NCI-H1436 treated with DMSO at 0.1 percent for 48 hours (cell line): ENCODE measurements around the gene RPGRIP1L.
"Not testable (repeated sequence)": the region's sequence is repeated elsewhere in the genome, so short reads cannot be mapped to it uniquely, and the experiment has no call there.

ENCODE experiments used
- DNase-seq: peaks from one replicate; lab custom pipeline; 2025; lab: John Stamatoyannopoulos, UW

Gene RPGRIP1L

DNA sequence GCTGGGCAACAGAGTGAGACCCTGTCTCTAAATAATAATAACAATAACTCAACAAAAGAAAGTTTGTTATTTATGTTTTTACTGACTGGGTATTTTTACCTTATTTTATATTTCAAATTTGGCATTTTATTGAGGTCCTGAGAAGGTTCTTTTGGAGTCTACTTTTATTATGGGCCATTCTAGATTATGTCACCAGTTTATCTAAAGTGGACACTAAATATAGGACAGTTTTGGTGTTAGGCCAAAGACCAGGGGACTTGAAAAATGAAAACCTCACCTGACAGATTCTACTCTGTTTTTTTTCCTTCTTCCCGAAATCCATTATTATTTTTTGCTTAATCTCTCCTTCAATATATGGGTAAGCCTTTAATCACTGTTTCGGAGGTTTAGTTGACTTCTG, 8.4 kb upstream of the RPGRIP1L start:
- DNase-seq, result no peak

DNA sequence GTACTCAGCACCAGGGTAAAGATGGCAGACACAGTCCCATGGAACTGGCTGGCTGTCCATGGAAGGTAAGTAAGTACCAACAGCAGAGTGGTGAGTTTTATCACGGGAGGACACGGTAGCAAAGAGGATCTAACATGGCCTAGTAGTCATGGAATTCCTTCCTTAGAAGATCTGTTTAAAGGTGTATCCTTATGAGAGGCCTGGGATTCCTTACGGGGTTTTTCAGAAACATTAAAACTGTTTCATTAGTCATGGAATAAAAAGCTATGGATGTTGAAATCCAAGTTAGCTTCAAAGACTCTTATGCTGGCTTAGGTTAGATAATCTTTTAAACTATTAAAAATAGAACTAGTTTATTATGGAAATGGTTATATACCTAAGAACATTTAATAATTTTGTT, 7.7 kb upstream of the RPGRIP1L start:
- no peak for DNase-seq

- no peak for DNase-seq
These were observed 4.8 kb upstream of the RPGRIP1L start for GRCh38 chr16:53708490-53708889.

- no peak for DNase-seq
These were observed 4.0 kb upstream of the RPGRIP1L start for GRCh38 chr16:53707671-53708070.

GRCh38 chr16:53704445-53704813, 770 bp upstream of the RPGRIP1L start:
- no peak for DNase-seq

DNA sequence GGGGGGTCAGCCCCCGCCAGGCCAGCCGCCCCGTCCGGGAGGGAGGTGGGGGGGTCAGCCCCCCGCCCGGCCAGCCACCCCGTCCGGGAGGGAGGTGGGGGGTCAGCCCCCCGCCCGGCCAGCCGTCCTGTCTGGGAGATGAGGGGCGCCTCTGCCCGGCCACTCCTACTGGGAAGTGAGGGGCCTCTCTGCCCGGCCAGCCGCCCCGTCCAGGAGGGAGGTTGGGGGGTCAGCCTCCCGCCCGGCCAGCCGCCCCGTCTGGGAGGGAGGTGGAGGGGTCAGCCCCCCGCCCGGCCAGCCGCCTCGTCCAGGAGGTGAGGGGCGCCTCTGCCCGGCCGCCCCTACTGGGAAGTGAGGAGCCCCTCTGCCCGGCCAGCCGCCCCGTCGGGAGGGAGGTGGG, 5.4 kb downstream of the RPGRIP1L start:
- not testable (repeated sequence) for DNase-seq

DNA sequence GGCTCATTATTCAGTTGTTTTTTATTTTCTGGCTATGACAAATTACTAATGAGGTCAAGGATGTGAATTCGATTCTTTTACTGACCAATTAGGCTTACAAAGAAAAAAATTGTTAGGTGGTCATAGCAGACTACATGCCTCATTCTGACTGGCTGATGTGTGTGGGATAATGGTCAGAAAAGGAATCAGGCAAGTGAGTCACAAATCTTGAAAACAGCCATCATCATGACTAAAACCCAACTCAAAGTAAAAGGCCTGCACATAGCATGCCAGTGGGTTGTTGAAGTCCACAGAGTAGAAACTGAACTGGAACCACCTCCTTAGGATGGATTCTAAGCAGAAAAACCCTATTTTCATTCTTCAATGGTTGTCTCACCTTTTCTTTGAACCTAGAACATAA, 8.6 kb downstream of the RPGRIP1L start:
- no peak for DNase-seq

GRCh38 chr16:53693320-53693719, 10.3 kb downstream of the RPGRIP1L start:
- no peak for DNase-seq

GRCh38 chr16:53692146-53692545, 11.5 kb downstream of the RPGRIP1L start:
- no peak for DNase-seq

- DNase-seq, result no peak
These were observed 12.9 kb downstream of the RPGRIP1L start for GRCh38 chr16:53690771-53691170.

DNA sequence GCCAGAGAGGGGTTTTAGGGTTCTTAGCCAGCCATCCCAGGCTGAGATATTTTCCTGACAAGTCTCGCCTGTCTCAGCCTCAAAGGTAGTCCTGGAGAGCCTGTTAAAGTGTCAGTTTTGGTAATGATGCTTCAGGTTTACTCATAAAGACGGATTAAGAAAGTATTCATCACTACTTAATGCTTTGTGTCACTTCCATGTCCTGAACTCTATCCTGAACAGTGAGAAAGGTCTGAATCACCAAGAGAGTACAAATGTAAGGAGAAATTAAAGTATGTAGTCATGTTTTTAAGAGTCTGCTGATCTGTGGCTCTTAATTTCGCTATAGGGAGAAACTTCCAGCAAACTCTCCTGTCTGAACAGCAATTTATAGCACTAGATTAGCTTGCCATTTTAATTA, 14.0 kb downstream of the RPGRIP1L start:
- no peak for DNase-seq

DNA sequence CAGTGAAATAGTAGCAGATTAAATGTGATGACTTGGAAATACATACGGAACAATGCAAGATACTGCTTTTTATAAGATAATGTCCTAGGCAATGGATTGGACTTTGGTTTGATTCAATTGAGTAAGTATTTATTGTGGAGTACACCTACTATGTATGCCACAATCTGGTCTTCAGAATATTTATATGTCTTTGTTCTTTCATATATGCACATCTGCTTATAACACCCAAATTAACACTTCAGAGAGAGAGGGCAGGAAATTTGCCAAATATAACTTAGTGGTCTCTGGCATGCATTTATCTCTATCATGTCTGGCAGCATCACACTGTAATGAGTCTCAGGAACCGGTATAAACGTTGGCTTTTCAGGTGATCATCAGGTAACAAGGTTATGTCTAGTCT, 16.9 kb downstream of the RPGRIP1L start:
- DNase-seq, result no peak

DNA sequence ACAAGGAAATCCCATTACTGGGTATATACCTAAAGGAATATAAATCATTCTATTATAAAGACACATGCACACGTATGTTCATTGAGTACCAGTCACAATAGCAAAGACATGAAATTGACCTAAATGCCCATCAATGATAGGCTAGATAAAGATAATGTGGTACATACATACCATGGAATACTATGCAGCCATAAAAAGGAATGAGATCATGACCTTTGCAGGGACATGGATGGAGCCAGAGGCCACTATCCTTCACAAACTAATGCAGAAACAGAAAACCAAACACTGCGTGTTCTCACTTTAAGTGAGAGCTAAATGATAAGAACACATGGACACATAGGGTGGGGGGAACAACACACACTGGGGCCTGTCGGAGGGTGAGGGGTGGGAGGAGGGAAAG, 18.3 kb downstream of the RPGRIP1L start:
- not testable (repeated sequence) for DNase-seq

GRCh38 chr16:53681354-53681753, 22.3 kb downstream of the RPGRIP1L start:
- no peak for DNase-seq

DNA sequence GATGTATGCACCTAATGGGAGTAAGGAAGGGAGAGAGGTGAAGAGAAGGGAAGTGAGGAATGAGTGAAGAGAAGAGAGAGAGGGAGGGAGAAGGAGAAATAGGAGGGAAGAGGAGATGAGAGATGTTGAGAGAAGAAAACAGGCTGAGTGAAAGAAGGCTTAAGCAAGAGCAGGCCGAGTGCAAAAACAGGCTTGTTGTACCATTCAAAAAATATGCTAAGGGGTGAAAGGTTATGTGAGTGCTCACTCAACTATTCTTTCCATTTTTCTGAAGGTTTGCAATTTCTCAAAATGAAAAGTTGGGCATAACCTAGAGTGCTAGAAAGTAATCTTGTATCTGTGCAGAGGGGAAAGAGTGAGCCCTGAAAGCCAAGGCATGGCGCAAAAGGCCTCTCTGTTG, 22.9 kb downstream of the RPGRIP1L start:
- DNase-seq, result no peak

- DNase-seq, result no peak
These were observed 24.8 kb downstream of the RPGRIP1L start for GRCh38 chr16:53678756-53679343.

- no peak for DNase-seq
These were observed 25.5 kb downstream of the RPGRIP1L start for GRCh38 chr16:53678155-53678554.

- DNase-seq, result no peak
These were observed 30.5 kb downstream of the RPGRIP1L start for GRCh38 chr16:53673189-53673588.

DNA sequence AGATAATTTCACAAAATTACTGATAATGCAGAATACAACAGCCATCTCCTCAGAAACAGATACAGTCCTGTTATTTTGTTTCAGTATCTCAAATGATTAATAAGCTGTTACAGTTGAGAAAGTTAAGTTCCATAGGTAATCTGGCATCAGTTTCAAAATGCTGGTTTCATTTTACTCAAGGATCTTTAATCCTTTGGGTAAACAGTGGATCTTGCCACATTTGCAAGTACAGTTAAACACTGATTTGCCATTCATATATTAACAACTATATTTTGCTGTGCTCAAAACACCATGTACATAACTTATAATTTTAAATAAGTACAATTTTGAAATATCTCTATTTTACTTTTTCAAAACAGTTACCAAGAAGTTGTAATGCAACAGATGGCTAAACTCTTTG, 31.2 kb downstream of the RPGRIP1L start:
- DNase-seq, result no peak

DNA sequence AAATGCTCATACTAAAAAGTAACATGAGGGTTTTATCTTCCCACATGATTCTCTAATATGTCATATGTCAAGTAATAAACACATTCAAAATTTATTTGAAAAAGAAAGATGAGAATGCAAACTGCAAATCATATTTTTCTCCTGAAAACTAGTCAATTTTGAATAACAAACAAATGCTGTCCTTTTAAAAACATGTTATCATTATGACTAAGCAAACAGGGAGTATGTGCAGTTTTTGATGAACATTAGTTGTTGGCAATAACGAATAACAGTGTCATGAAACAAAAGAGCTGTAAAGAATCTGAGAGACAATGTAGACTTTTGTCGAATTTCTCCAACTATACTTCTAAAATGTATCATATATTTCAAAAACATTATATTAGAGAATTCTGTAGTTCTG, 34.8 kb downstream of the RPGRIP1L start:
- no peak for DNase-seq

DNA sequence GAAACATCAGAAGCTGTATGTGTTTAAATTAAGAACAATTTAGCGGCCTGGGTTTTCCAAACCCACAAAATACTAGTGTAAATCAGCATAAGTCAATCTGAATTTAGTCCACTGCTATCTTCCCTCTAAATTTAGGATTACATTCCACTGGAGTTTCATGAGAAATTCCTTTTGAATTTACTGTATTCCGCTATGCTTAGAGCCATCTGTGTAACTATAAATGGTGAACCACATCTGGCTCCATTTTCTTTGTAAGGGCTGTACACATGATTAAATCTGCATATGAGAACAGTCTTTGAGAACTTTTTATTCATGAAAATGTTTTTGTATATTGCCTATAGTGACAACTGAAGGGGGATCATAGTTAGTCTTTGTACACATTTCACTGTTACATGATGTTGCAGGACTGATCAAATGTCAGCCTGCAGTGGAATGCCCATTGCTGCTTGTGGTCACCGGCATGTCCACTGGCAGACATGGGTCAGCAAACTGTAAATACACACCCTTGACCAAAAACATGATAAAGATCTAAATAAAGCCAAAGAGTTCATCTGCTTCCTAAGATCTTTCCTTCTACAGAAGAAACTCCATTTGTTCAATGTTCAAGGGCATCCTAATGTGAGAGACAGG, 36.8 kb downstream of the RPGRIP1L start:
- no peak for DNase-seq

- DNase-seq, result no peak
These were observed 38.8 kb downstream of the RPGRIP1L start for GRCh38 chr16:53664724-53665345.

GRCh38 chr16:53662072-53662471, 41.6 kb downstream of the RPGRIP1L start:
- no peak for DNase-seq

GRCh38 chr16:53654946-53655345, 48.7 kb downstream of the RPGRIP1L start:
- no peak for DNase-seq
